ENCODE results near the gene PTN. TPM values are rescaled to one million over a fixed set of nuclear protein-coding genes. Genes with fewer than 3 reads are reported as not detected.

The PTN gene
- total and polyA plus RNA-seq, 10 of the 15 experiments (the other 5 are each of a cell fraction or from before 2014, with no cell fraction given) = 0.09 to 1.2 (median 0.13) TPM; not detected in 7

DNA sequence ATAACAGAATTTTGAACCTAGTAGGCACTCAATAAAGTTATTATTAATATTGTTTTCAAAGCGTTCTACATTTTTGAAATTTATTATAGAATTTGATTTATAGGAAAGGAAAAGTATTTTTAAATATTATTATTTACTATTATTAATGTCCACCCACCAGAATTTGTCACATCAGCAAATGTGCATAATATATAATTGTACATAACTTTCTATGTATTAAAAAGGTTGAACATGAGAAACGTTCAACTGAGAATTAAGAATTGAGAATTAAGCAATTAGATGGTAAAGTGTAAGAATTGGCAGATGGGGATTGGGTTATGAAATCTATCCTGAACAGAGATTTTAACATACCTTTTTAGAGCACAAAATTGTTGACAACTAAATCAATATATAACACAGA is 129.8 kb downstream of the PTN start:
- 11% methylated on average over 2 of the region's 2 CpGs for WGBS (ENCODE audit: insufficient coverage, insufficient replicate concordance, low lambda C conversion rate, missing lambda C conversion rate)
- Histone ChIP-seq H3K9me3 (replicated peaks; ENCODE audit: control insufficient read depth, insufficient read depth, low read length) (no peaks in the 10 kb centered on the region), H3K4me3 (no peak overlapping the region), H2AFZ (ENCODE audit: control insufficient read depth, low read depth, low read length) (no peak overlapping the region), H4K20me1 (ENCODE audit: control insufficient read depth, insufficient read depth) (no peaks in the 10 kb centered on the region), H3K79me2 (ENCODE audit: control insufficient read depth, insufficient read depth, low read length) (no peaks in the 10 kb centered on the region), H3K4me1 (ENCODE audit: control insufficient read depth, insufficient read depth, low read length) (no peaks in the 10 kb centered on the region), H3K4me2 (ENCODE audit: control insufficient read depth, insufficient read depth) (no peak overlapping the region), H3K27ac (ENCODE audit: control insufficient read depth, insufficient read depth) (no peak overlapping the region), H3K9ac (ENCODE audit: control insufficient read depth, insufficient read depth, low read length) (no peak overlapping the region), H3K36me3 (ENCODE audit: control insufficient read depth in 2 of 2, insufficient read depth in 2 of 2, low read length in 1 of 2) (no peaks in the 10 kb centered on the region), H3K27me3 (replicated peaks in 1 of 2; ENCODE audit: control insufficient read depth in 2 of 2, insufficient read depth in 2 of 2, low read length in 1 of 2) (no peaks in the 10 kb centered on the region)
- ChIA-PET RAD21 (ENCODE audit: unreplicated experiment) (no interaction called here), POLR2A (no interaction called here), SMC1A (ENCODE audit: uncharacterized antibody, unreplicated experiment) (no interaction called here), CTCF (no interaction called here)
- no peak for FAIRE-seq
- DNase-seq (ENCODE audit: low read depth, low spot score) = no peak
- intact Hi-C loops (cut with micrococcal nuclease; ENCODE audit: unreplicated experiment) (no loop called here), in situ Hi-C loops (cut with MboI) (no loop called here)
- ATAC-seq = no peak
- BruUV-seq (replicated peaks) = no TSS peak
- TF ChIP-seq TCF7 (IDR thresholded peaks at IDR 0.05; ENCODE audit: borderline replicate concordance) (no peak), PKNOX1 (IDR thresholded peaks at IDR 0.05) (no peak), EED (IDR thresholded peaks at IDR 0.05; ENCODE audit: low read depth) (no peak), NR2F1 (conservative IDR thresholded peaks at IDR 0.05) (no peak), BRCA1 (IDR thresholded peaks at IDR 0.05; ENCODE audit: low read depth, low read length) (no peak), POLR2AphosphoS2 (IDR thresholded peaks at IDR 0.05; ENCODE audit: low read depth, low read length) (no peak), PML (IDR thresholded peaks at IDR 0.05; ENCODE audit: low read length) (no peak), ZBED1 (IDR thresholded peaks at IDR 0.05; ENCODE audit: borderline replicate concordance) (no peak), BHLHE40 (IDR thresholded peaks at IDR 0.05; ENCODE audit: borderline replicate concordance in 1 of 2, low read depth in 2 of 2, low read length in 1 of 2) (no peak), POU2F2 (IDR thresholded peaks at IDR 0.05; ENCODE audit: borderline replicate concordance, low read depth, low read length) (no peak), ZNF217 (IDR thresholded peaks at IDR 0.05) (no peak), SUPT20H (IDR thresholded peaks at IDR 0.05; ENCODE audit: borderline replicate concordance, control insufficient read depth, low read depth, low read length) (no peak), NFIC (IDR thresholded peaks at IDR 0.05; ENCODE audit: low read depth, low read length) (no peak), DPF2 (IDR thresholded peaks at IDR 0.05) (no peak), ESRRA (IDR thresholded peaks at IDR 0.05; ENCODE audit: low read length) (no peak)
- TF ChIP-seq, protein P1, sequence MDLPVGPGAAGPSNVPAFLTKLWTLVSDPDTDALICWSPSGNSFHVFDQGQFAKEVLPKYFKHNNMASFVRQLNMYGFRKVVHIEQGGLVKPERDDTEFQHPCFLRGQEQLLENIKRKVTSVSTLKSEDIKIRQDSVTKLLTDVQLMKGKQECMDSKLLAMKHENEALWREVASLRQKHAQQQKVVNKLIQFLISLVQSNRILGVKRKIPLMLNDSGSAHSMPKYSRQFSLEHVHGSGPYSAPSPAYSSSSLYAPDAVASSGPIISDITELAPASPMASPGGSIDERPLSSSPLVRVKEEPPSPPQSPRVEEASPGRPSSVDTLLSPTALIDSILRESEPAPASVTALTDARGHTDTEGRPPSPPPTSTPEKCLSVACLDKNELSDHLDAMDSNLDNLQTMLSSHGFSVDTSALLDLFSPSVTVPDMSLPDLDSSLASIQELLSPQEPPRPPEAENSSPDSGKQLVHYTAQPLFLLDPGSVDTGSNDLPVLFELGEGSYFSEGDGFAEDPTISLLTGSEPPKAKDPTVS (IDR thresholded peaks at IDR 0.05; ENCODE audit: low read depth, low read length) = no peak
- TF ChIP-seq, protein P2, sequence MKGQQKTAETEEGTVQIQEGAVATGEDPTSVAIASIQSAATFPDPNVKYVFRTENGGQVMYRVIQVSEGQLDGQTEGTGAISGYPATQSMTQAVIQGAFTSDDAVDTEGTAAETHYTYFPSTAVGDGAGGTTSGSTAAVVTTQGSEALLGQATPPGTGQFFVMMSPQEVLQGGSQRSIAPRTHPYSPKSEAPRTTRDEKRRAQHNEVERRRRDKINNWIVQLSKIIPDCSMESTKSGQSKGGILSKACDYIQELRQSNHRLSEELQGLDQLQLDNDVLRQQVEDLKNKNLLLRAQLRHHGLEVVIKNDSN (IDR thresholded peaks at IDR 0.05; ENCODE audit: borderline replicate concordance, extremely low read length, insufficient read depth, low read depth, low read length) = no peak
